Endothelial cell of umbilical vein (primary cell): ENCODE data around the gene EMP2. TPM values are rescaled to one million over a fixed set of nuclear protein-coding genes. Genes with fewer than 3 reads are reported as not detected.

Source experiments
- BruUV-seq: library from RNA; stranded (reverse); fragments of 400-500 nt; replicated peaks from 2 replicates; lab custom pipeline; 2021; lab: Mats Ljungman, UMichigan
- CTCF ChIA-PET: fragments of 300-600, 350-600 bp; sonication (Branson Sonifier 250); formaldehyde crosslinking; loops from one replicate; lab custom pipeline; 2021; ENCODE audit warnings: antibody characterized with exemption, inconsistent platforms; lab: Charles Lee
- POLR2A ChIA-PET: fragments of 300-600, 350-600 bp; sonication (Branson Sonifier 250); formaldehyde crosslinking; loops from one replicate; lab custom pipeline; 2021; ENCODE audit warnings: antibody characterized with exemption, inconsistent platforms; lab: Charles Lee
- DNase-seq: peaks from one replicate; pipeline ENCODE4 v3.0.0-alpha.2; 2011; ENCODE audit warnings: low read depth, low spot score
- FAIRE-seq: peaks from 2 replicates; lab custom pipeline; 2011; peaks lifted over from hg19 to GRCh38; lab: Jason Lieb, UNC
- H2AFZ ChIP-seq: 2 replicates; pipeline ENCODE4 v1.6.0; 2012; ENCODE audit warnings: low read depth, low read length, control low read depth, inconsistent platforms
- H3K27ac ChIP-seq: 2 replicates; pipeline ENCODE4 v1.5.1; 2011; ENCODE audit warnings: low read depth, mild to moderate bottlenecking, control low read depth, low read length, moderate library complexity; ENCODE audit not compliant: insufficient read depth
- H3K27me3 ChIP-seq, 2 experiments: 2 replicates each; pipeline versions ENCODE4 v1.6.0 to v1.6.1; 2011; ENCODE audit warnings: low read length in 2 of 2, mixed read lengths in 1 of 2; ENCODE audit not compliant: control insufficient read depth in 2 of 2, insufficient read depth in 2 of 2
- H3K36me3 ChIP-seq, 2 experiments: 2 replicates in 1 of 2; 3 replicates in 1 of 2; pipeline ENCODE4 v1.5.1; 2011; ENCODE audit warnings: low read length in 2 of 2, mild to moderate bottlenecking in 1 of 2, moderate library complexity in 1 of 2; ENCODE audit not compliant: control insufficient read depth in 2 of 2, insufficient read depth in 2 of 2; ENCODE audit errors: extremely low read depth in 1 of 2
- H3K4me1 ChIP-seq: 3 replicates; pipeline ENCODE4 v1.5.1; 2011; ENCODE audit warnings: mild to moderate bottlenecking, low read length; ENCODE audit not compliant: control insufficient read depth, insufficient read depth; ENCODE audit errors: extremely low read depth
- H3K4me2 ChIP-seq: 2 replicates; pipeline ENCODE4 v1.6.1; 2011; ENCODE audit warnings: low read length, control low read depth, mixed read lengths; ENCODE audit not compliant: insufficient read depth
- H3K4me3 ChIP-seq, 3 experiments: fragments of 200-600 bp in 1 of 3; sonication (generic), shearing (Covaris generic) in 1 of 3; replicated peaks in 1 of 3; 2 replicates each; pipeline ENCODE4 v1.5.1; 2011 to 2016; ENCODE audit warnings: control low read depth in 3 of 3, low read length in 3 of 3, mild to moderate bottlenecking in 2 of 3, inconsistent platforms in 1 of 3, low read depth in 1 of 3, moderate library complexity in 1 of 3; ENCODE audit not compliant: insufficient read depth in 1 of 3
- H3K79me2 ChIP-seq: 2 replicates; pipeline ENCODE4 v1.6.0; 2012; ENCODE audit warnings: low read length, inconsistent platforms; ENCODE audit not compliant: control insufficient read depth, insufficient read depth
- H3K9ac ChIP-seq: replicated peaks from 2 replicates; pipeline ENCODE3; 2011; ENCODE audit warnings: low read length, control low read depth; ENCODE audit not compliant: insufficient read depth; ENCODE audit errors: extremely low read depth
- H3K9me1 ChIP-seq: replicated peaks from 3 replicates; pipeline ENCODE4 v1.6.0; 2011; ENCODE audit warnings: mild to moderate bottlenecking, low read length; ENCODE audit not compliant: control insufficient read depth, insufficient read depth; ENCODE audit errors: extremely low read depth
- H3K9me3 ChIP-seq: replicated peaks from 2 replicates; pipeline ENCODE4 v1.5.1; 2012; ENCODE audit warnings: low read length, inconsistent platforms; ENCODE audit not compliant: control insufficient read depth, insufficient read depth
- H4K20me1 ChIP-seq: replicated peaks from 2 replicates; pipeline ENCODE3; 2011; ENCODE audit warnings: mild to moderate bottlenecking, low read length; ENCODE audit not compliant: control insufficient read depth, insufficient read depth; ENCODE audit errors: extremely low read depth
- EZH2 ChIP-seq: IDR thresholded peaks from 2 replicates; pipeline ENCODE4 v1.6.1; 2012; ENCODE audit warnings: borderline replicate concordance, low read depth, mild to moderate bottlenecking, moderate library complexity, low read length, inconsistent platforms; ENCODE audit not compliant: severe bottlenecking
- FOS ChIP-seq: IDR thresholded peaks from 2 replicates; pipeline ENCODE4 v1.6.1; 2011; ENCODE audit warnings: mild to moderate bottlenecking, low read length, moderate library complexity, borderline replicate concordance; ENCODE audit not compliant: insufficient read depth
- GATA2 ChIP-seq: IDR thresholded peaks from 2 replicates; pipeline ENCODE4 v1.7.0; 2011; ENCODE audit warnings: low read depth, mild to moderate bottlenecking, moderate library complexity, mixed read lengths, low read length; ENCODE audit not compliant: insufficient read length, insufficient read depth
- JUN ChIP-seq: IDR thresholded peaks from 2 replicates; pipeline ENCODE4 v1.6.1; 2011; ENCODE audit warnings: borderline replicate concordance, low read depth; ENCODE audit not compliant: insufficient read length, insufficient read depth
- MYC ChIP-seq: IDR thresholded peaks from one replicate; pipeline ENCODE4 v1.6.1; 2011; ENCODE audit warnings: mild to moderate bottlenecking, low read depth, low read length
- POLR2A ChIP-seq: IDR thresholded peaks from 2 replicates; pipeline ENCODE4 v1.6.1; 2012; ENCODE audit warnings: low read depth, mild to moderate bottlenecking, control low read depth, low read length
- POLR2AphosphoS5 ChIP-seq: IDR thresholded peaks from 2 replicates; pipeline ENCODE4 v1.6.1; 2012; ENCODE audit warnings: low read depth, mild to moderate bottlenecking, control low read depth, low read length, moderate library complexity; ENCODE audit not compliant: insufficient read depth
- dilution Hi-C: fragments of 300-500 bp; cut with MboI; formaldehyde crosslinking; loops from one replicate; pipeline ENCODE4 v1.15.0; 2019; ENCODE audit warnings: low sequenced_read_pairs; ENCODE audit not compliant: extremely low pct_ligation_motif_present
- intact Hi-C: fragments of 100-400 bp; cut with micrococcal nuclease; formaldehyde crosslinking; loops from one replicate; pipeline ENCODE4 v1.10.0; 2022
- polyA plus RNA-seq, 4 experiments: library from polyadenylated mRNA; depleted of rRNA in 3 of 4; stranded (reverse) in 3 of 4; unstranded in 1 of 4; fragments of >200 nt; gene quantifications; 2 replicates each; pipeline versions ENCODE4 v1.2.1 to v1.2.3, GENCODE V29; 2011 to 2012; ENCODE audit warnings: missing spikeins in 1 of 4
- total RNA-seq: library from RNA; stranded (reverse); gene quantifications from 2 replicates; pipeline ENCODE4 v1.2.3, GENCODE V29; 2021
- TF ChIP-seq, protein P1 (sequence below): IDR thresholded peaks from 2 replicates; pipeline ENCODE4 v1.6.1; 2011; ENCODE audit not compliant: insufficient read depth, insufficient read length
- TF ChIP-seq, protein P2 (sequence below), 2 donors: IDR thresholded peaks; 1 replicate in 1 of 2; 2 replicates in 1 of 2; pipeline ENCODE4 v1.5.1; 2011; ENCODE audit warnings: low read length in 2 of 2, mild to moderate bottlenecking in 2 of 2, moderate library complexity in 2 of 2, control low read depth in 1 of 2, inconsistent platforms in 1 of 2, low read depth in 1 of 2; ENCODE audit not compliant: insufficient read depth in 1 of 2; ENCODE audit errors: extremely low read depth in 1 of 2

The EMP2 gene
- total and polyA plus RNA-seq, 2 donors (not counting 3 experiments of a cell fraction or from before 2014, with no cell fraction given), result 19.0 to 25.5 TPM

DNA sequence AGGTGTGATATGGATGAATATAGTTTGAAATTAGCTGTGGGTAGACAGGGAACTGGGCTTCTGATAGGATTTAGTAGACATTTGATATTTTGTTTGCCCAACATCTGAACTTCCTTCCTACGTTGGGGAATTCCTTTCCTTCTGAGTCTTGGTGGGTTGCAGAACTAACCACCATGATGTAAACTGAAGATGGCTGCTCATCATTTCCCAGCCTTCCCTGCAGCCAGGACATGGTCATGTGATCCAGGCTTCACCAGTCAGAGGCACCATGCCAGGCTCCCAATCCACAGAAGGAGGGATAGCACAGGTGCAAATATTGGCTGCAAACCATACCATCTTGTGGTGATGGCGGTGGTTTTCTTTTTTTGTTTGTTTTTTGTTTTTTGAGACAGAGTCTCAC is 57.4 kb downstream of the EMP2 start:
- CTCF ChIA-PET, result interaction anchor here (0.6 to 5.8 kb wide), 17 partner anchors 8 to 403 kb away, joined by 3 to 99 read pairs (median 5); partner anchors contain the start of gene EMP2
- Histone ChIP-seq H3K9ac (no peak overlapping the region), H3K4me2 (no peak overlapping the region), H3K36me3 (no peaks in the 10 kb centered on the region), H3K27me3 (no peaks in the 10 kb centered on the region), H3K4me3 (no peak overlapping the region), H3K79me2 (no peaks in the 10 kb centered on the region), H3K27ac (no peak overlapping the region), H2AFZ (no peak overlapping the region), H3K9me1 (no peaks in the 10 kb centered on the region), H3K4me1 (no peaks in the 10 kb centered on the region), H3K9me3 (no peaks in the 10 kb centered on the region), H4K20me1 (no peaks in the 10 kb centered on the region)
- no TSS peak for BruUV-seq
- TF ChIP-seq JUN (no peak), POLR2AphosphoS5 (no peak), FOS (no peak)
- TF ChIP-seq, protein P1, sequence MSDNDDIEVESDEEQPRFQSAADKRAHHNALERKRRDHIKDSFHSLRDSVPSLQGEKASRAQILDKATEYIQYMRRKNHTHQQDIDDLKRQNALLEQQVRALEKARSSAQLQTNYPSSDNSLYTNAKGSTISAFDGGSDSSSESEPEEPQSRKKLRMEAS, result no peak
- intact Hi-C loops, result no loop called here
- POLR2A ChIA-PET, result no interaction called here
- DNase-seq, result no peak
- dilution Hi-C loops, result no loop called here
- FAIRE-seq, result no peak

DNA sequence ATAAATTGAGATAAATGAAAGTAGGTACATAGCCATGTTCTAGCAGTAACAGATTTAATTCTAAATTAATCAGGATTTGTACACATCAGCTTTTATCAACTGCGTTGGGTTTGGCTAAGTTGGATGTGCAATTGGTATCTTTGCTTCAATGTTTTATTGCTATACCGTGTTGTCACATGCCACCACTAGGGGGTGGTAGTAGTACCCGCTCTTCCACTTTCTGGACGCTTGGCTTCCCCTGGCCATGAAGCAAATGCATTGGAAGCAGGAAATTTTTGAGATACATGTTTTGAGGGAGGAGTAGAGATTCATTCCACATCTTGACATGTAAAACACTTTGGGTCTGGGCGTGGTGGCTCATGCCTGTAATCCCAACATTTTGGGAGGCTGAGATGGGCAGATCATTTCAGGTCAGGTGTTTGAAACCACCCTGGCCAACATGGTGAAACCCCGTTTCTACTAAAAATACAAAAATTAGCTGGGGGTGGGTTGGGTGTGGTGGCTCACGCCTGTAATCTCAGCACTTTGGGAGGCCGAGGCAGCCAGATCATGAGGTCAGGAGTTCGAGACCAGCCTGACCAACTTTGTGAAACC is 58.6 kb downstream of the EMP2 start:
- no peak overlapping the region for H3K9ac ChIP-seq
- H3K4me2 ChIP-seq, result no peak overlapping the region
- no peaks in the 10 kb centered on the region for H3K4me1 ChIP-seq
- no peak for TF ChIP-seq FOS
- TF ChIP-seq MYC, result no peak
- TF ChIP-seq GATA2, result no peak
- TF ChIP-seq, protein P2, sequence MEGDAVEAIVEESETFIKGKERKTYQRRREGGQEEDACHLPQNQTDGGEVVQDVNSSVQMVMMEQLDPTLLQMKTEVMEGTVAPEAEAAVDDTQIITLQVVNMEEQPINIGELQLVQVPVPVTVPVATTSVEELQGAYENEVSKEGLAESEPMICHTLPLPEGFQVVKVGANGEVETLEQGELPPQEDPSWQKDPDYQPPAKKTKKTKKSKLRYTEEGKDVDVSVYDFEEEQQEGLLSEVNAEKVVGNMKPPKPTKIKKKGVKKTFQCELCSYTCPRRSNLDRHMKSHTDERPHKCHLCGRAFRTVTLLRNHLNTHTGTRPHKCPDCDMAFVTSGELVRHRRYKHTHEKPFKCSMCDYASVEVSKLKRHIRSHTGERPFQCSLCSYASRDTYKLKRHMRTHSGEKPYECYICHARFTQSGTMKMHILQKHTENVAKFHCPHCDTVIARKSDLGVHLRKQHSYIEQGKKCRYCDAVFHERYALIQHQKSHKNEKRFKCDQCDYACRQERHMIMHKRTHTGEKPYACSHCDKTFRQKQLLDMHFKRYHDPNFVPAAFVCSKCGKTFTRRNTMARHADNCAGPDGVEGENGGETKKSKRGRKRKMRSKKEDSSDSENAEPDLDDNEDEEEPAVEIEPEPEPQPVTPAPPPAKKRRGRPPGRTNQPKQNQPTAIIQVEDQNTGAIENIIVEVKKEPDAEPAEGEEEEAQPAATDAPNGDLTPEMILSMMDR (IDR thresholded peaks at IDR 0.05; ENCODE audit: extremely low read depth in 1 of 2, insufficient read depth in 1 of 2, low read depth in 1 of 2, low read length in 2 of 2), result peak; percentile 69 to 82
- TF ChIP-seq POLR2A, result no peak
- TF ChIP-seq EZH2, result no peak
- no peak for TF ChIP-seq JUN
- no peaks in the 10 kb centered on the region for H3K9me3 ChIP-seq
- no peaks in the 10 kb centered on the region for H3K9me1 ChIP-seq
- no peaks in the 10 kb centered on the region for H3K36me3 ChIP-seq
- ChIA-PET CTCF (interaction anchor here (0.7 to 5.8 kb wide), 17 partner anchors 8 to 404 kb away, joined by 3 to 99 read pairs (median 5); partner anchors contain the start of gene EMP2), POLR2A (interaction anchor here (0.6 kb wide), 1 partner anchor 216 kb away, joined by 5 read pairs; no protein-coding TSS in a partner anchor)
- BruUV-seq, result no TSS peak
- no peaks in the 10 kb centered on the region for H3K79me2 ChIP-seq
- no peak overlapping the region for H2AFZ ChIP-seq
- dilution Hi-C loops, result no loop called here
- no peak overlapping the region for H3K27ac ChIP-seq
- H3K4me3 ChIP-seq, result no peak overlapping the region
- H4K20me1 ChIP-seq, result no peaks in the 10 kb centered on the region
- no peaks in the 10 kb centered on the region for H3K27me3 ChIP-seq
- intact Hi-C loops, result loop anchor here (1.0 kb wide), 3 partner anchors 59 to 397 kb away; partner anchors contain the start of gene EMP2
- peak; percentile 49 for DNase-seq
- FAIRE-seq, result peak; percentile 78
